SU-DHL-6 (cell line): Measurements from ENCODE around the gene ZC3H8.

Source experiments
- H2AFZ ChIP-seq: fragments of 200-600 bp; sonication (generic); 2 replicates; pipeline ENCODE4 v1.6.1; 2014; ENCODE audit warnings: low read depth, mild to moderate bottlenecking, moderate library complexity, mixed read lengths, antibody characterized with exemption, low read length; ENCODE audit not compliant: severe bottlenecking
- H3F3A ChIP-seq: fragments of 200-600 bp; shearing (Covaris generic); 2 replicates; pipeline ENCODE4 v1.6.0; 2016; ENCODE audit warnings: antibody characterized with exemption, mild to moderate bottlenecking; ENCODE audit not compliant: insufficient read depth
- H3K27ac ChIP-seq: fragments of 200-600 bp; sonication (generic); 2 replicates; pipeline ENCODE4 v1.5.1; 2016; ENCODE audit warnings: low read depth, mild to moderate bottlenecking, low read length, moderate library complexity, mixed read lengths
- H3K27me3 ChIP-seq: fragments of 200-600 bp; sonication (generic), shearing (Covaris generic); 2 replicates; pipeline ENCODE4 v1.6.0; 2014; ENCODE audit warnings: mild to moderate bottlenecking, low read length
- H3K36me3 ChIP-seq: fragments of 200-600 bp; sonication (generic); 2 replicates; pipeline ENCODE4 v1.6.1; 2014; ENCODE audit warnings: mild to moderate bottlenecking, low read length, mixed read lengths
- H3K4me2 ChIP-seq: fragments of 300-600, 200-600 bp; shearing (Covaris generic), sonication (generic); 2 replicates; pipeline ENCODE4 v1.6.0; 2014; ENCODE audit warnings: low read length, low read depth, mild to moderate bottlenecking; ENCODE audit not compliant: poor library complexity, severe bottlenecking
- H3K4me3 ChIP-seq: fragments of 200-600 bp; sonication (generic); 2 replicates; pipeline ENCODE4 v1.5.1; 2014; ENCODE audit warnings: antibody characterized with exemption, low read length, mild to moderate bottlenecking, mixed read lengths; ENCODE audit not compliant: insufficient read depth, poor library complexity, severe bottlenecking
- H3K79me2 ChIP-seq: fragments of 200-600 bp; sonication (generic); 2 replicates; pipeline ENCODE4 v1.6.1; 2014; ENCODE audit warnings: mild to moderate bottlenecking, low read length, moderate library complexity; ENCODE audit not compliant: insufficient read depth
- H3K9ac ChIP-seq: fragments of 200-600 bp; sonication (generic); 2 replicates; pipeline ENCODE4 v1.7.0; 2014; ENCODE audit warnings: mild to moderate bottlenecking, low read length
- H3K9me2 ChIP-seq: fragments of 200-600 bp; sonication (generic); replicated peaks from 2 replicates; pipeline ENCODE4 v1.6.1; 2014; ENCODE audit warnings: low read length; ENCODE audit not compliant: insufficient read depth
- H3K9me3 ChIP-seq: fragments of 200-600 bp; sonication (generic); 2 replicates; pipeline ENCODE4 v1.6.1; 2014; ENCODE audit warnings: low read length, mixed read lengths; ENCODE audit not compliant: insufficient read depth
- H4K20me1 ChIP-seq: fragments of 200-600 bp; sonication (generic); 2 replicates; pipeline ENCODE4 v1.6.1; 2014; ENCODE audit warnings: low read depth, mild to moderate bottlenecking, antibody characterized with exemption, low read length, moderate library complexity, mixed read lengths
- CTCF ChIP-seq: fragments of 200-600 bp; sonication (generic); IDR thresholded peaks from one replicate; pipeline ENCODE4 v1.5.1; 2017; ENCODE audit warnings: antibody characterized with exemption, mild to moderate bottlenecking, low read length, moderate library complexity; ENCODE audit not compliant: insufficient read depth, poor library complexity, severe bottlenecking
- EZH2phosphoT487 ChIP-seq: fragments of 200-600 bp; sonication (generic), shearing (Covaris generic); conservative IDR thresholded peaks from 2 replicates; pipeline ENCODE4 v1.6.1; 2018; ENCODE audit warnings: mild to moderate bottlenecking, antibody characterized with exemption, low read length, moderate library complexity, mixed read lengths

Gene ZC3H8

GRCh38 chr2:112175333-112175732 lies 79.5 kb downstream of the ZC3H8 start:
- Histone ChIP-seq H3K27ac (no peak overlapping the region), H3F3A (no peaks in the 10 kb centered on the region), H4K20me1 (no peaks in the 10 kb centered on the region), H3K79me2 (no peaks in the 10 kb centered on the region), H3K4me2 (no peak overlapping the region), H3K27me3 (no peaks in the 10 kb centered on the region), H3K4me3 (no peak overlapping the region), H3K9me3 (no peaks in the 10 kb centered on the region), H3K36me3 (no peaks in the 10 kb centered on the region), H3K9me2 (no peaks in the 10 kb centered on the region), H2AFZ (no peak overlapping the region), H3K9ac (no peak overlapping the region)
- TF ChIP-seq EZH2phosphoT487 (no peak), CTCF (no peak)

GRCh38 chr2:112174383-112174782 lies 80.5 kb downstream of the ZC3H8 start:
- TF ChIP-seq EZH2phosphoT487 = no peak
- TF ChIP-seq CTCF = no peak
- no peaks in the 10 kb centered on the region for H4K20me1 ChIP-seq
- no peaks in the 10 kb centered on the region for H3K79me2 ChIP-seq
- H3K9me3 ChIP-seq = no peaks in the 10 kb centered on the region
- H3K4me3 ChIP-seq = no peak overlapping the region
- H3K36me3 ChIP-seq = no peaks in the 10 kb centered on the region
- H3K4me2 ChIP-seq = no peak overlapping the region
- no peaks in the 10 kb centered on the region for H3F3A ChIP-seq
- no peak overlapping the region for H3K27ac ChIP-seq
- H3K9me2 ChIP-seq = no peaks in the 10 kb centered on the region
- H2AFZ ChIP-seq = no peak overlapping the region
- H3K27me3 ChIP-seq = no peaks in the 10 kb centered on the region
- H3K9ac ChIP-seq = no peak overlapping the region

- Histone ChIP-seq H3F3A (no peaks in the 10 kb centered on the region), H3K4me3 (no peak overlapping the region), H3K36me3 (no peaks in the 10 kb centered on the region), H4K20me1 (no peaks in the 10 kb centered on the region), H3K9me2 (no peaks in the 10 kb centered on the region), H3K9ac (no peak overlapping the region), H3K79me2 (no peaks in the 10 kb centered on the region), H3K9me3 (no peaks in the 10 kb centered on the region), H3K27me3 (no peaks in the 10 kb centered on the region), H2AFZ (no peak overlapping the region), H3K4me2 (no peak overlapping the region), H3K27ac (no peak overlapping the region)
- TF ChIP-seq EZH2phosphoT487 = no peak
Observed at GRCh38 chr2:112173646-112174319, 81.1 kb downstream of the ZC3H8 start.

GRCh38 chr2:112170495-112170894 lies 84.3 kb downstream of the ZC3H8 start:
- H3K27ac ChIP-seq = no peak overlapping the region
- H2AFZ ChIP-seq = no peak overlapping the region
- TF ChIP-seq CTCF = no peak
- no peak for TF ChIP-seq EZH2phosphoT487
- H3K9me2 ChIP-seq = no peaks in the 10 kb centered on the region
- H3K27me3 ChIP-seq = no peaks in the 10 kb centered on the region
- H4K20me1 ChIP-seq = no peaks in the 10 kb centered on the region
- H3K36me3 ChIP-seq = no peaks in the 10 kb centered on the region
- H3K9ac ChIP-seq = no peak overlapping the region
- no peaks in the 10 kb centered on the region for H3F3A ChIP-seq
- H3K79me2 ChIP-seq = no peaks in the 10 kb centered on the region
- H3K4me2 ChIP-seq = no peak overlapping the region
- no peaks in the 10 kb centered on the region for H3K9me3 ChIP-seq
- H3K4me3 ChIP-seq = no peak overlapping the region
